ENCODE results near the gene EDN3. TPM values are rescaled to one million over a fixed set of nuclear protein-coding genes. Genes with fewer than 3 reads are reported as not detected.
"Not testable (repeated sequence)": the region's sequence is repeated elsewhere in the genome, so short reads cannot be mapped to it uniquely, and the experiment has no call there.

The EDN3 gene
- total RNA-seq, 1 experiment from 2014 or later, result 97.6 TPM

GRCh38 chr20:59355242-59355641, 54.8 kb downstream of the EDN3 start:
- Histone ChIP-seq H3K9me3 (replicated peaks) (no peaks in the 10 kb centered on the region), H3K4me3 (no peak overlapping the region), H3K36me3 (no peaks in the 10 kb centered on the region), H3K4me1 (peaks cover 2% of the 10 kb centered on the region; the same call in 1 of the 2 replicates), H3K27me3 (no peaks in the 10 kb centered on the region), H3K27ac (no peak overlapping the region)
- DNase-seq, result no peak

GRCh38 chr20:59356662-59357165, 56.3 kb downstream of the EDN3 start:
- H3K36me3 ChIP-seq, result no peaks in the 10 kb centered on the region
- no peak for DNase-seq
- no peak overlapping the region for H3K27ac ChIP-seq
- H3K4me3 ChIP-seq, result no peak overlapping the region
- no peaks in the 10 kb centered on the region for H3K9me3 ChIP-seq (replicated peaks)
- H3K4me1 ChIP-seq, result peaks cover 3% of the 10 kb centered on the region; the same call in 1 of the 2 replicates
- no peaks in the 10 kb centered on the region for H3K27me3 ChIP-seq

- not testable (repeated sequence) for H3K4me3 ChIP-seq; H3K27ac ChIP-seq; H3K36me3 ChIP-seq; H3K27me3 ChIP-seq; H3K9me3 ChIP-seq (replicated peaks); DNase-seq
- peaks cover 22% of the 10 kb centered on the region for H3K4me1 ChIP-seq
Observed at GRCh38 chr20:59358793-59359192, 58.4 kb downstream of the EDN3 start.

GRCh38 chr20:59359906-59360725, 59.7 kb downstream of the EDN3 start:
- DNase-seq, result no peak
- Histone ChIP-seq H3K27me3 (no peaks in the 10 kb centered on the region), H3K9me3 (replicated peaks) (no peaks in the 10 kb centered on the region), H3K36me3 (no peaks in the 10 kb centered on the region), H3K27ac (no peak overlapping the region), H3K4me1 (peaks cover 35% of the 10 kb centered on the region), H3K4me3 (no peak overlapping the region)

- H3K36me3 ChIP-seq, result no peaks in the 10 kb centered on the region
- H3K4me3 ChIP-seq, result no peak overlapping the region
- peaks cover 40% of the 10 kb centered on the region for H3K4me1 ChIP-seq
- no peak overlapping the region for H3K27ac ChIP-seq
- no peaks in the 10 kb centered on the region for H3K27me3 ChIP-seq
- no peak for DNase-seq
- no peaks in the 10 kb centered on the region for H3K9me3 ChIP-seq (replicated peaks)
Observed at GRCh38 chr20:59360934-59361333, 60.5 kb downstream of the EDN3 start.

GRCh38 chr20:59361411-59361810, 61.0 kb downstream of the EDN3 start:
- no peaks in the 10 kb centered on the region for H3K9me3 ChIP-seq (replicated peaks)
- no peaks in the 10 kb centered on the region for H3K36me3 ChIP-seq
- H3K27me3 ChIP-seq, result no peaks in the 10 kb centered on the region
- DNase-seq, result no peak
- H3K27ac ChIP-seq, result no peak overlapping the region
- no peak overlapping the region for H3K4me3 ChIP-seq
- peaks cover 45% of the 10 kb centered on the region for H3K4me1 ChIP-seq

GRCh38 chr20:59363101-59363500, 62.7 kb downstream of the EDN3 start:
- no peaks in the 10 kb centered on the region for H3K36me3 ChIP-seq
- H3K27me3 ChIP-seq, result no peaks in the 10 kb centered on the region
- H3K27ac ChIP-seq, result no peak overlapping the region
- H3K4me3 ChIP-seq, result no peak overlapping the region
- no peaks in the 10 kb centered on the region for H3K9me3 ChIP-seq (replicated peaks)
- H3K4me1 ChIP-seq, result peaks cover 52% of the 10 kb centered on the region
- no peak for DNase-seq

GRCh38 chr20:59364611-59365010, 64.2 kb downstream of the EDN3 start:
- H3K4me1 ChIP-seq, result peaks cover 52% of the 10 kb centered on the region
- no peaks in the 10 kb centered on the region for H3K27me3 ChIP-seq
- no peaks in the 10 kb centered on the region for H3K9me3 ChIP-seq (replicated peaks)
- H3K4me3 ChIP-seq, result peak overlapping the region; percentile 51
- H3K36me3 ChIP-seq, result no peaks in the 10 kb centered on the region
- H3K27ac ChIP-seq, result peak overlapping the region; percentile 98
- peak in 1 of 2 experiments; percentile 69 for DNase-seq

- Histone ChIP-seq H3K27me3 (no peaks in the 10 kb centered on the region), H3K4me3 (peak overlapping the region; percentile 51), H3K9me3 (replicated peaks) (no peaks in the 10 kb centered on the region), H3K36me3 (no peaks in the 10 kb centered on the region), H3K27ac (peak overlapping the region; percentile 98), H3K4me1 (peaks cover 53% of the 10 kb centered on the region)
- DNase-seq, result peak; percentile 100
Observed at GRCh38 chr20:59365611-59366285, 65.3 kb downstream of the EDN3 start.

GRCh38 chr20:59371431-59371830, 71.0 kb downstream of the EDN3 start:
- no peaks in the 10 kb centered on the region for H3K27me3 ChIP-seq

GRCh38 chr20:59374261-59374660, 73.8 kb downstream of the EDN3 start:
- H3K27ac ChIP-seq, result no peak overlapping the region
- no peaks in the 10 kb centered on the region for H3K9me3 ChIP-seq (replicated peaks)
- DNase-seq, result no peak
- peaks cover 57% of the 10 kb centered on the region for H3K4me1 ChIP-seq
- no peak overlapping the region for H3K4me3 ChIP-seq
- H3K27me3 ChIP-seq, result no peaks in the 10 kb centered on the region
- H3K36me3 ChIP-seq, result no peaks in the 10 kb centered on the region

More at GRCh38 chr20:59371431-59371830, 71.0 kb downstream of the EDN3 start:
- peaks cover 41% of the 10 kb centered on the region for H3K4me1 ChIP-seq
- H3K27ac ChIP-seq, result peak overlapping the region; percentile 25
- no peak overlapping the region for H3K4me3 ChIP-seq
- no peaks in the 10 kb centered on the region for H3K36me3 ChIP-seq
- DNase-seq, result peak; percentile 82 to 88
- H3K9me3 ChIP-seq (replicated peaks), result no peaks in the 10 kb centered on the region

GRCh38 chr20:59375541-59375940, 75.1 kb downstream of the EDN3 start:
- Histone ChIP-seq H3K9me3 (replicated peaks) (no peaks in the 10 kb centered on the region), H3K27ac (peak overlapping the region; percentile 1; the same call in 1 of the 2 replicates), H3K27me3 (no peaks in the 10 kb centered on the region), H3K4me1 (peaks cover 58% of the 10 kb centered on the region), H3K4me3 (no peak overlapping the region), H3K36me3 (no peaks in the 10 kb centered on the region)
- no peak for DNase-seq
